Tibial nerve (tissue), 4 donors: ENCODE data around the gene RPL11. TPM values are rescaled to one million over a fixed set of nuclear protein-coding genes. Genes with fewer than 3 reads are reported as not detected.
"Not testable (repeated sequence)": the region's sequence is repeated elsewhere in the genome, so short reads cannot be mapped to it uniquely, and the experiment has no call there.

Source experiments
- DNase-seq, 2 donors: peaks; one replicate each; pipeline ENCODE4 v3.0.0-alpha.2; 2019; ENCODE audit warnings: low spot score in 2 of 2
- H3K27ac ChIP-seq, 4 donors: fragments of 200-600 bp; sonication (generic) in 3 of 4; one replicate each; pipeline ENCODE4 v1.5.1; 2017 to 2019; ENCODE audit warnings: mild to moderate bottlenecking in 1 of 4
- H3K27me3 ChIP-seq, 2 donors: fragments of 200-600 bp; sonication (generic) in 1 of 2; one replicate each; pipeline versions ENCODE4 v1.5.1 to v1.6.0; 2017 to 2019
- H3K36me3 ChIP-seq, 3 donors: fragments of 200-600 bp; sonication (generic); one replicate each; pipeline ENCODE4 v1.5.1; 2018 to 2019
- H3K4me1 ChIP-seq, 4 donors: fragments of 200-600 bp; sonication (generic) in 3 of 4; one replicate each; pipeline ENCODE4 v1.5.1; 2017 to 2019
- H3K4me3 ChIP-seq, 4 donors: fragments of 200-600 bp; sonication (generic) in 3 of 4; one replicate each; pipeline ENCODE4 v1.5.1; 2017 to 2019; ENCODE audit warnings: mild to moderate bottlenecking in 1 of 4, moderate library complexity in 1 of 4
- H3K9me3 ChIP-seq, 4 donors: fragments of 200-600 bp; sonication (generic) in 3 of 4; one replicate each; pipeline ENCODE4 v1.5.1; 2017 to 2019
- EP300 ChIP-seq, 2 donors: sonication (generic); formaldehyde crosslinking; IDR thresholded peaks; one replicate each; pipeline ENCODE4 v1.6.1; 2017; ENCODE audit warnings: antibody characterized with exemption in 2 of 2, mild to moderate bottlenecking in 1 of 2
- POLR2A ChIP-seq, 2 donors: fragments of 450-650 bp; IDR thresholded peaks; one replicate each; pipeline ENCODE4 v1.6.1; 2017; ENCODE audit warnings: antibody characterized with exemption in 2 of 2, mild to moderate bottlenecking in 2 of 2, moderate library complexity in 2 of 2
- WGBS, 2 donors: methylation state at CpG; one replicate each; pipeline ENCODE4 v1.1.5; 2018; 5-methylcytosine and 5-hydroxymethylcytosine counted together
- total RNA-seq, 4 donors: library from RNA; depleted of rRNA; stranded (reverse); fragments of >200 nt; gene quantifications; one replicate each; pipeline ENCODE4 v1.1.0, GENCODE V29; 2016
- TF ChIP-seq, protein P1 (sequence below), 5 experiments: fragments of 200-600 bp in 3 of 5; fragments of 450-650 bp in 2 of 5; sonication (generic) in 3 of 5; IDR thresholded peaks; one replicate each; pipeline ENCODE4 v1.5.1; 2016 to 2019; ENCODE audit warnings: antibody characterized with exemption in 5 of 5, mild to moderate bottlenecking in 3 of 5, moderate library complexity in 2 of 5

Gene RPL11
- total RNA-seq, 4 donors from 2014 or later: 739 to 843 (median 765) TPM

DNA sequence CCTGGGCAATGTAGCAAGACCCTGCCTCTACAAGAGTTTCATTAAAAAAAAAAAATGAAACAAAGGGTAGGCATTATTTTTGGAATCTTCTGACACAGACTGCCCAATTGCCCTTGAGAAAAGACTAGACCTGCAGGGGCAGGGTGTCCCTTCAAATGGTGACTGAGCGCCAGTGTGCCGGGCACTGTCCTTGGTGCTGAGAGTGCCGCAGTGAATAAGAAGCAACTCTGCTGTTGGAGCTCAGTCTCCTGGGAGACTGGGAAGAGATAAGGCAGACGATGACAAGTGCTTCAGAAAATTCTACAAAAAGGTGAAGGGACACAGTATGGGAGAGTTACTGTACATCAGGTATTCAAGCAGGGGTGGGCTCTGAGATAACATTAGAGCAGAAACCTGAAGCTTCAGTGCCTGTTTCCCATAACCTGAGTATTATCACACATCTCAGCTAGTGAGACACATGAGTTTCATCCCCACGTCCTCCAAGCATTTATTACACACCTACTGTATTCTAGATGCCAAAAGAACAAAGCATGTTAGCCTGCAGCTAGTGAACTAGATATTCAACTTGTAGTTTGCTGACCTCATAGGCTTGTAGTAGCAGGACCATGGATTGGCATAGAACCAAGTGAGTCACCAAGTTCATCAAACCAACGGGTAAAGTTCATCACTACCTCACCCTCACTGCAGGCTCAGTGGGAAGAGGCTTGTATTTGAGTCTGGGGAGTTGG, 18.4 kb upstream of the RPL11 start:
- TF ChIP-seq, protein P1, sequence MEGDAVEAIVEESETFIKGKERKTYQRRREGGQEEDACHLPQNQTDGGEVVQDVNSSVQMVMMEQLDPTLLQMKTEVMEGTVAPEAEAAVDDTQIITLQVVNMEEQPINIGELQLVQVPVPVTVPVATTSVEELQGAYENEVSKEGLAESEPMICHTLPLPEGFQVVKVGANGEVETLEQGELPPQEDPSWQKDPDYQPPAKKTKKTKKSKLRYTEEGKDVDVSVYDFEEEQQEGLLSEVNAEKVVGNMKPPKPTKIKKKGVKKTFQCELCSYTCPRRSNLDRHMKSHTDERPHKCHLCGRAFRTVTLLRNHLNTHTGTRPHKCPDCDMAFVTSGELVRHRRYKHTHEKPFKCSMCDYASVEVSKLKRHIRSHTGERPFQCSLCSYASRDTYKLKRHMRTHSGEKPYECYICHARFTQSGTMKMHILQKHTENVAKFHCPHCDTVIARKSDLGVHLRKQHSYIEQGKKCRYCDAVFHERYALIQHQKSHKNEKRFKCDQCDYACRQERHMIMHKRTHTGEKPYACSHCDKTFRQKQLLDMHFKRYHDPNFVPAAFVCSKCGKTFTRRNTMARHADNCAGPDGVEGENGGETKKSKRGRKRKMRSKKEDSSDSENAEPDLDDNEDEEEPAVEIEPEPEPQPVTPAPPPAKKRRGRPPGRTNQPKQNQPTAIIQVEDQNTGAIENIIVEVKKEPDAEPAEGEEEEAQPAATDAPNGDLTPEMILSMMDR (IDR thresholded peaks at IDR 0.05): no peak
- TF ChIP-seq POLR2A (IDR thresholded peaks at IDR 0.05) (no peak), EP300 (IDR thresholded peaks at IDR 0.05) (no peak)
- no peak for DNase-seq
- WGBS, 2 donors: 7 to 17% methylated on average over 6 of the region's 6 CpGs
- no peaks in the 10 kb centered on the region for H3K27me3 ChIP-seq
- H3K36me3 ChIP-seq: no peaks in the 10 kb centered on the region
- no peaks in the 10 kb centered on the region for H3K9me3 ChIP-seq
- no peak overlapping the region for H3K4me3 ChIP-seq
- H3K27ac ChIP-seq: no peak overlapping the region
- H3K4me1 ChIP-seq: no peaks in the 10 kb centered on the region

DNA sequence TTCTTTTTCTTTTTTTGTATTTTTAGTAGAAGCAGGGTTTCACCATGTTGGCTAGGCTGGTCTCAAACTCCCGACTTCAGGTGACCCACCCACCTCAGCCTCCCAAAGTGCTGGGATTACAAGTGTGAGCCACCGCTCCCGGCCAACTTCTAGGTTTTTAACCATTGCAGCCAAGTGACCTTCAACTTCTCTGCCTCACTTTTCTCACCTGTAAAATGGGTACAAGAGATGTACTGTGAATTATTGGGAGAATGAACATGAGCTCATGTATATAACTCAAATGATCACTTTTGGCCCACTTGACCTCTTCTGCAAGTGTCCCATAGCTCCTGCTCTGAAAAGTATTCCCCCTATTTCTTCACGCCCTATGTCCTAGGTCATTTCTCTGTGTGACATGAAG, 11.8 kb upstream of the RPL11 start:
- 89 to 94% methylated on average over 4 of the region's 4 CpGs for WGBS, 2 donors
- H3K36me3 ChIP-seq: no peaks in the 10 kb centered on the region
- no peak for TF ChIP-seq POLR2A (IDR thresholded peaks at IDR 0.05)
- TF ChIP-seq, protein P1 (IDR thresholded peaks at IDR 0.05): no peak

DNA sequence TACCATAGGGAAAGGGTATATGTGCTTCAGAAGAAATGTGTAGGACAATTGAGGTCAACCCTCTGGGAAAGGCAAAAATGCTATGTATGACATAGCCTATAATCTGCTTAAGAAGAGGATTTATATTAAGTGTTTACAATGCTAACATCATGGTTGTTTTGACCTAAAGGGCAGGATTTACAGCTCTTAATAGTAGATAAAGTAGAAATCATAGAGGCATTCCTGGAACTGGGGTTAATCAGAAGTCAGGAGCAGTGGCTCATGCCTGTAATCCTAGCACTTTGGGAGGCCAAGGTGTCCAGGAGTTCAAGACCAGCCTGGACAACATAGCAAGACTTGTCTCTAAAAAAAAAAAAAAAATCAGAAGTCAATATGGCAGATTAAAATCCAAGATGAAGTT, 8.7 kb upstream of the RPL11 start:
- TF ChIP-seq EP300 (IDR thresholded peaks at IDR 0.05) (no peak), POLR2A (IDR thresholded peaks at IDR 0.05) (no peak)
- Histone ChIP-seq H3K36me3 (no peaks in the 10 kb centered on the region), H3K4me3 (no peak overlapping the region), H3K9me3 (no peaks in the 10 kb centered on the region), H3K4me1 (no peaks in the 10 kb centered on the region), H3K27ac (no peak overlapping the region), H3K27me3 (peaks cover 0 to 11% of the 10 kb centered on the region in 2 donors)
- DNase-seq: no peak

More for the DNA sequence above, 11.8 kb upstream of the RPL11 start:
- Histone ChIP-seq H3K4me1 (no peaks in the 10 kb centered on the region), H3K27ac (no peak overlapping the region), H3K27me3 (peaks cover 0 to 11% of the 10 kb centered on the region in 2 donors), H3K9me3 (no peaks in the 10 kb centered on the region), H3K4me3 (no peak overlapping the region)
- no peak for DNase-seq

DNA sequence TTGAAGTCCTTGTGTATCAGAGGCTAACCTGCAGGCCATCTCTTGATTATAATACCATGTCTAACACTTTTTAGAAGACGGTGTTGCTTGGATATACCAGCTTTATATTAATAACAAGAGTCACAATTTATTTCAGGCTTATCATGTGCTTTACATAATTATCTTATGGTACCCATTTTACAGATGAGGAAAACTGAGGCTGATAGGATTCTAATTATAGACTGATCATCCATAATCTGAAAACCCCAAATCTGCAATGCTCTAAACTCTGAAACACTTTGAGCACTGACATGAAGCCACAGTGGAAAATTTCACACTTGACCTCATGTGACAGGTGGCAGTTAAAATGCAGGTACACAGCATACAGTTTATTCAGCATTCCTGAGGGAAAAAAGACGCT, 7.2 kb upstream of the RPL11 start:
- peaks cover 0 to 5% (median 0%) of the 10 kb centered on the region in 4 donors for H3K9me3 ChIP-seq
- H3K4me1 ChIP-seq: no peaks in the 10 kb centered on the region
- WGBS, 2 donors: 76 to 86% methylated on average over 2 of the region's 2 CpGs
- TF ChIP-seq, protein P1 (IDR thresholded peaks at IDR 0.05): no peak
- TF ChIP-seq EP300 (IDR thresholded peaks at IDR 0.05) (no peak), POLR2A (IDR thresholded peaks at IDR 0.05) (no peak)
- no peaks in the 10 kb centered on the region for H3K36me3 ChIP-seq
- no peak overlapping the region for H3K27ac ChIP-seq
- DNase-seq: no peak
- H3K27me3 ChIP-seq: peaks cover 0 to 11% of the 10 kb centered on the region in 2 donors
- no peak overlapping the region for H3K4me3 ChIP-seq

DNA sequence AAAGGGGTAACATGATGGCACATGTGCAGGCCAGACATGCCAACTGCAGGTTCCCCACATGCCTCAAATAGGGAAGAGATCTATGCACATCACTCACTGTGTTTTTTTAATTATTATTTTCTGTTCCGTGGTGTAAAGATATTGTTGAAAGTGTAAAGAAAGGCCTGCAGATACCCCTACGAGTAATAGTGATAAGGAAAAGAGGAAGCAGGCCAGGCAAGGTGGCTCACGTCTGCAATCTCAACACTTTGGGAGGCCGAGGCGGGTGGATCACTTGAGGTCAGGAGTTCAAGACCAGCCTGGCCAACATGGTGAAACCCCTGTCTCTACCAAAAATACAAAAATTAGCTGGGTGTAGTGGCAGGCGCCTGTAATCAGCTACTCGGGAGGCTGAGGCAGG, 6.4 kb upstream of the RPL11 start:
- H3K36me3 ChIP-seq, H3K4me1 ChIP-seq, H3K4me3 ChIP-seq, H3K27me3 ChIP-seq, DNase-seq, H3K27ac ChIP-seq, H3K9me3 ChIP-seq: not testable (repeated sequence)
- 80 to 81% methylated on average over 7 of the region's 7 CpGs for WGBS, 2 donors

DNA sequence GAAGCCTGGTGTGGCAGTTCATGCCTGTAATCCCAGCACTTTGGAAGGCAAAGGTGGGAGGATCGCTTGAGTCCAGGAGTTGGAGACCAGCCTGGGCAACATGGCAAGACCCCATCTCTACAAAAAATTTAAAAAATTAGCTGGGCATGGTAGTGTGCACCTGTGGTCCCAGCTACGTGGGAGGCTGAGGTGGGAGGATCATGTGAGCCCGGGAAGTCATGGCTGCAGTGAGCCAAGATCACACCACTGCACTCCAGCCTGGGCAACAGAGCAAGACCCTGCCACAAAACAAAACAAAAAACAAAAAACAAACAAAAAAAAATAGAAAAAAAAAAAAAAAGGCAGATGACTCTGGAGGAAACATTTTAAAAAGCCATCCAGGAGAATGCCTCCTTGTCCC, 3.9 kb upstream of the RPL11 start:
- not testable (repeated sequence) for H3K27me3 ChIP-seq, H3K4me1 ChIP-seq, H3K4me3 ChIP-seq, H3K27ac ChIP-seq, H3K9me3 ChIP-seq, DNase-seq, H3K36me3 ChIP-seq
- WGBS, 2 donors: 82 to 83% methylated on average over 3 of the region's 3 CpGs

DNA sequence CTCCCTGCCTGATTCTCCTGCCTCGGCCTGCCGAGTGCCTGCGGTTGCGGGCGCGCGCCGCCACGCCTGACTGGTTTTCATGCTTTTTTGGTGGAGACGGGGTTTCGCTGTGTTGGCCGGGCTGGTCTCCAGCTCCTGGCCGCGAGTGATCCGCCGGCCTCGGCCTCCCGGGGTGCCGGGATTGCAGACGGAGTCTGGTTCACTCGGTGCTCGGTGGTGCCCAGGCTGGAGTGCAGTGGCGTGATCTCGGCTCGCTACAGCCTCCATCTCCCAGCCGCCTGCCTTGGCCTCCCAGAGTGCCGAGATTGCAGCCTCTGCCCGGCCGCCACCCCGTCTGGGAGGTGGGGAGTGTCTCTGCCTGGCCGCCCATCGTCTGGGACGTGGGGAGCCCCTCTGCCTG, 3.3 kb upstream of the RPL11 start:
- H3K9me3 ChIP-seq, H3K27me3 ChIP-seq, H3K36me3 ChIP-seq, H3K4me3 ChIP-seq, DNase-seq, H3K27ac ChIP-seq: not testable (repeated sequence)
- H3K4me1 ChIP-seq: peaks cover 6 to 15% (median 12%) of the 10 kb centered on the region in 4 donors
- 100% methylated on average over 3 to 13 of the region's 33 CpGs for WGBS, 2 donors
